H1 (cell line): ENCODE results near the gene MEF2A. TPM values are rescaled to one million over a fixed set of nuclear protein-coding genes. Genes with fewer than 3 reads are reported as not detected.

Experiments
- CTCF ChIA-PET: fragments of 300-600 bp; sonication (Branson Sonifier 250); formaldehyde crosslinking; loops from one replicate; lab custom pipeline; 2021; ENCODE audit not compliant: partially characterized antibody; lab: Charles Lee
- POLR2A ChIA-PET: fragments of 300-600 bp; sonication (Branson Sonifier 250); formaldehyde crosslinking; loops from one replicate; lab custom pipeline; 2021; ENCODE audit warnings: inconsistent platforms; ENCODE audit not compliant: partially characterized antibody; lab: Charles Lee
- DNase-seq, 2 experiments: peaks; one replicate each; pipeline versions ENCODE4 v3.0.0 to v3.0.0-alpha.2; 2010 to 2022; ENCODE audit warnings: low spot score in 2 of 2, low read depth in 1 of 2, mixed read lengths in 1 of 2
- FAIRE-seq: peaks from 2 replicates; lab custom pipeline; 2011; peaks lifted over from hg19 to GRCh38; lab: Jason Lieb, UNC
- H2AFZ ChIP-seq: 2 replicates; pipeline ENCODE4 v1.8.1; 2012; ENCODE audit warnings: low read length, inconsistent platforms
- H2AK5ac ChIP-seq: 2 replicates; pipeline ENCODE4 v1.6.1; 2013; ENCODE audit warnings: low read depth, low read length
- H2BK120ac ChIP-seq: replicated peaks from 2 replicates; pipeline ENCODE3; 2013; ENCODE audit warnings: low read depth, low read length, inconsistent platforms
- H2BK12ac ChIP-seq: 2 replicates; pipeline ENCODE4 v1.6.1; 2013; ENCODE audit warnings: low read depth, low read length
- H2BK15ac ChIP-seq: 2 replicates; pipeline ENCODE4 v1.6.1; 2013; ENCODE audit warnings: low read length
- H2BK20ac ChIP-seq: 2 replicates; pipeline ENCODE4 v1.6.1; 2013; ENCODE audit warnings: low read length
- H2BK5ac ChIP-seq: 2 replicates; pipeline ENCODE4 v1.6.1; 2013; ENCODE audit warnings: low read depth, low read length
- H3K14ac ChIP-seq: 2 replicates; pipeline ENCODE4 v1.6.1; 2013; ENCODE audit warnings: inconsistent platforms; ENCODE audit not compliant: insufficient read length
- H3K18ac ChIP-seq: 2 replicates; pipeline ENCODE4 v1.6.1; 2013; ENCODE audit warnings: low read length; ENCODE audit errors: extremely low read depth
- H3K23ac ChIP-seq: 2 replicates; pipeline ENCODE4 v1.6.1; 2013; ENCODE audit warnings: inconsistent platforms; ENCODE audit not compliant: insufficient read length
- H3K23me2 ChIP-seq: 2 replicates; pipeline ENCODE4 v1.6.1; 2013; ENCODE audit warnings: low read depth, low read length
- H3K27ac ChIP-seq: 2 replicates; pipeline ENCODE4 v1.6.1; 2011; ENCODE audit warnings: low read depth, low read length, inconsistent platforms
- H3K27me3 ChIP-seq, 4 experiments: replicated peaks in 1 of 4; 1 replicate in 1 of 4; 2 replicates in 3 of 4; pipeline versions ENCODE4 v1.6.1 to v1.8.1; 2011 to 2013; ENCODE audit warnings: low read length in 3 of 4, mild to moderate bottlenecking in 3 of 4, inconsistent platforms in 2 of 4, mixed read lengths in 2 of 4, moderate library complexity in 1 of 4; ENCODE audit not compliant: control insufficient read depth in 3 of 4, insufficient read depth in 3 of 4; ENCODE audit errors: extremely low read depth in 1 of 4
- H3K36me3 ChIP-seq, 4 experiments: 2 replicates each; pipeline versions ENCODE4 v1.6.1 to v1.8.1; 2011 to 2013; ENCODE audit warnings: mild to moderate bottlenecking in 4 of 4, low read length in 3 of 4, moderate library complexity in 2 of 4, control low read depth in 1 of 4, inconsistent platforms in 1 of 4; ENCODE audit not compliant: insufficient read depth in 4 of 4, control insufficient read depth in 2 of 4
- H3K4ac ChIP-seq: replicated peaks from 2 replicates; pipeline ENCODE3; 2013; ENCODE audit warnings: low read length, low read depth, mixed read lengths, inconsistent platforms; ENCODE audit not compliant: insufficient read length
- H3K4me1 ChIP-seq, 4 experiments: replicated peaks in 1 of 4; 1 replicate in 1 of 4; 2 replicates in 3 of 4; pipeline versions ENCODE4 v1.6.1 to v1.8.1; 2011 to 2013; ENCODE audit warnings: low read length in 3 of 4, inconsistent platforms in 2 of 4, mixed read lengths in 1 of 4; ENCODE audit not compliant: insufficient read depth in 4 of 4, control insufficient read depth in 3 of 4
- H3K4me2 ChIP-seq, 2 experiments: 2 replicates each; pipeline versions ENCODE4 v1.6.1 to v1.8.1; 2011 to 2013; ENCODE audit warnings: low read depth in 2 of 2, low read length in 2 of 2, control low read depth in 1 of 2, inconsistent platforms in 1 of 2, mild to moderate bottlenecking in 1 of 2; ENCODE audit not compliant: insufficient read depth in 1 of 2
- H3K4me3 ChIP-seq, 4 experiments: fragments of 200-600, 300-600 bp in 1 of 4; sonication (generic), shearing (Covaris generic), sonication (Bioruptor Twin) in 1 of 4; 2 replicates each; pipeline versions ENCODE4 v1.5.1 to v1.8.1; 2011 to 2016; ENCODE audit warnings: low read length in 4 of 4, low read depth in 3 of 4, control low read depth in 2 of 4, inconsistent platforms in 2 of 4, mild to moderate bottlenecking in 2 of 4, mixed read lengths in 1 of 4, moderate library complexity in 1 of 4; ENCODE audit not compliant: insufficient read depth in 2 of 4; ENCODE audit errors: extremely low read depth in 1 of 4
- H3K56ac ChIP-seq: replicated peaks from 2 replicates; pipeline ENCODE3; 2013; ENCODE audit warnings: low read depth, mild to moderate bottlenecking, mixed read lengths, low read length, inconsistent platforms; ENCODE audit not compliant: insufficient read length
- H3K79me1 ChIP-seq: 2 replicates; pipeline ENCODE4 v1.6.1; 2013; ENCODE audit warnings: low read depth, low read length, control low read depth
- H3K79me2 ChIP-seq, 2 experiments: 2 replicates each; pipeline versions ENCODE4 v1.6.1 to v1.8.1; 2012 to 2013; ENCODE audit warnings: low read length in 2 of 2, mild to moderate bottlenecking in 2 of 2, inconsistent platforms in 1 of 2; ENCODE audit not compliant: insufficient read depth in 2 of 2, control insufficient read depth in 1 of 2
- H3K9ac ChIP-seq, 4 experiments: replicated peaks in 1 of 4; 1 replicate in 1 of 4; 2 replicates in 3 of 4; pipeline versions ENCODE4 v1.6.1 to v1.8.1; 2011 to 2013; ENCODE audit warnings: low read depth in 3 of 4, low read length in 3 of 4, control low read depth in 2 of 4, mild to moderate bottlenecking in 2 of 4, moderate library complexity in 2 of 4, inconsistent platforms in 1 of 4; ENCODE audit errors: extremely low read depth in 1 of 4
- H3K9me3 ChIP-seq, 2 experiments: 2 replicates each; pipeline versions ENCODE4 v1.6.1 to v1.8.1; 2012 to 2013; ENCODE audit warnings: mild to moderate bottlenecking in 2 of 2, moderate library complexity in 2 of 2, control low read depth in 1 of 2, inconsistent platforms in 1 of 2, low read depth in 1 of 2, low read length in 1 of 2, mixed read lengths in 1 of 2; ENCODE audit not compliant: insufficient read depth in 2 of 2
- H4K20me1 ChIP-seq, 2 experiments: replicated peaks in 1 of 2; 2 replicates each; pipeline versions ENCODE3 to v1.8.1; 2011 to 2013; ENCODE audit warnings: inconsistent platforms in 2 of 2, low read length in 2 of 2, mild to moderate bottlenecking in 1 of 2; ENCODE audit not compliant: insufficient read depth in 2 of 2, control insufficient read depth in 1 of 2
- H4K5ac ChIP-seq: 2 replicates; pipeline ENCODE4 v1.6.1; 2013; ENCODE audit warnings: low read length, low read depth, mixed read lengths, inconsistent platforms; ENCODE audit not compliant: insufficient read length
- H4K8ac ChIP-seq: 2 replicates; pipeline ENCODE4 v1.8.0; 2013; ENCODE audit warnings: mild to moderate bottlenecking, moderate library complexity, low read length, inconsistent platforms; ENCODE audit not compliant: insufficient read depth; ENCODE audit errors: extremely low read depth
- H4K91ac ChIP-seq: replicated peaks from 2 replicates; pipeline ENCODE3; 2013; ENCODE audit warnings: low read length, mixed read lengths, inconsistent platforms; ENCODE audit not compliant: insufficient read length
- ASH2L ChIP-seq: fragments of 200-600, 300-600 bp; sonication (generic); IDR thresholded peaks from one replicate; pipeline ENCODE4 v1.7.1; 2017; ENCODE audit warnings: low read length
- BACH1 ChIP-seq: IDR thresholded peaks from 2 replicates; pipeline ENCODE4 v1.6.1; 2012; ENCODE audit warnings: low read length, improper control_type of control experiment
- BCL11A ChIP-seq, 2 experiments: IDR thresholded peaks; one replicate each; pipeline ENCODE4 v1.6.1; 2011; ENCODE audit warnings: low read depth in 2 of 2, low read length in 2 of 2, mild to moderate bottlenecking in 2 of 2
- BRCA1 ChIP-seq: IDR thresholded peaks from 2 replicates; pipeline ENCODE4 v1.6.1; 2012; ENCODE audit warnings: low read depth, low read length, improper control_type of control experiment
- CHD1 ChIP-seq: IDR thresholded peaks from 2 replicates; pipeline ENCODE4 v1.6.1; 2012; ENCODE audit warnings: low read depth, low read length, improper control_type of control experiment
- CTCF ChIP-seq, 3 experiments: IDR thresholded peaks; 1 replicate in 2 of 3; 2 replicates in 1 of 3; pipeline versions ENCODE4 v1.5.1 to v1.6.1; 2011; ENCODE audit warnings: low read length in 3 of 3, mild to moderate bottlenecking in 3 of 3, inconsistent platforms in 2 of 3, low read depth in 1 of 3, moderate library complexity in 1 of 3; ENCODE audit not compliant: insufficient read depth in 1 of 3; ENCODE audit errors: control extremely low read depth in 1 of 3
- E2F6 ChIP-seq: IDR thresholded peaks from 2 replicates; pipeline ENCODE4 v1.6.1; 2012; ENCODE audit warnings: inconsistent platforms
- HDAC6 ChIP-seq: IDR thresholded peaks from one replicate; pipeline ENCODE4 v1.7.1; 2012; ENCODE audit warnings: low read depth, mild to moderate bottlenecking, inconsistent platforms, low read length, moderate library complexity
- KDM5A ChIP-seq: fragments of 200-600 bp; IDR thresholded peaks from 2 replicates; pipeline ENCODE4 v1.7.1; 2012; ENCODE audit warnings: mild to moderate bottlenecking, low read length, inconsistent platforms, mixed read lengths
- MAFK ChIP-seq: IDR thresholded peaks from 2 replicates; pipeline ENCODE4 v1.6.1; 2012; ENCODE audit warnings: low read depth, mild to moderate bottlenecking, improper control_type of control experiment, low read length
- POLR2A ChIP-seq, 2 experiments: IDR thresholded peaks; 1 replicate in 1 of 2; 2 replicates in 1 of 2; pipeline ENCODE4 v1.6.1; 2011; ENCODE audit warnings: low read depth in 2 of 2, low read length in 2 of 2, mild to moderate bottlenecking in 2 of 2; ENCODE audit errors: control extremely low read depth in 1 of 2
- RBBP5 ChIP-seq: IDR thresholded peaks from 2 replicates; pipeline ENCODE4 v1.7.1; 2012; ENCODE audit warnings: low read depth, mild to moderate bottlenecking, inconsistent platforms, low read length, moderate library complexity, borderline replicate concordance
- SRF ChIP-seq: IDR thresholded peaks from 2 replicates; pipeline ENCODE4 v1.6.1; 2011; ENCODE audit warnings: mild to moderate bottlenecking, low read depth, low read length, moderate library complexity
- TAF1 ChIP-seq: IDR thresholded peaks from 2 replicates; pipeline ENCODE4 v1.6.1; 2011; ENCODE audit warnings: mild to moderate bottlenecking, low read depth, low read length
- polyA plus RNA-seq, 7 experiments: library from polyadenylated mRNA; depleted of rRNA in 3 of 7; stranded (reverse) in 5 of 7; unstranded in 2 of 7; fragments of >200 nt in 5 of 7; fragments of 200-250 nt in 2 of 7; gene quantifications; 1 replicate in 5 of 7; 2 replicates in 1 of 7; 4 replicates in 1 of 7; pipeline versions ENCODE4 v1.2.1 to v1.2.3, GENCODE V29; 2011 to 2013; ENCODE audit warnings: missing spikeins in 2 of 7, mixed read lengths in 2 of 7
- total RNA-seq: library from RNA; stranded (reverse); fragmentation: NEBNext Ultra II Directional; extraction: Animal tissue kit (Norgen Biotek cat#: 25700); gene quantifications from 2 replicates; pipeline ENCODE4 v1.2.1, GENCODE V29; 2021

MEF2A gene
- total and polyA plus RNA-seq, 2 of the 8 experiments (the other 6 are each of a cell fraction or from before 2014, with no cell fraction given) = 15.6 to 22.5 TPM

- Histone ChIP-seq H3K56ac (no peak overlapping the region), H3K9me3 (peaks cover 3 to 12% of the 10 kb centered on the region in 2 experiments; a peak in 2 of 4 replicates), H4K5ac (no peak overlapping the region), H4K8ac (no peak overlapping the region), H2AK5ac (no peak overlapping the region), H3K27me3 (no peaks in the 10 kb centered on the region), H3K9ac (no peak overlapping the region), H2BK120ac (no peak overlapping the region), H3K36me3 (peaks cover 0 to 7% (median under 1%) of the 10 kb centered on the region in 4 experiments; a peak in 2 of 8 replicates), H4K20me1 (no peaks in the 10 kb centered on the region), H2BK12ac (no peak overlapping the region), H3K18ac (no peak overlapping the region), H3K4ac (no peak overlapping the region), H3K23me2 (no peaks in the 10 kb centered on the region), H3K4me1 (peaks cover 0 to 6% (median 1%) of the 10 kb centered on the region in 4 experiments; a peak in 3 of 7 replicates), H3K79me1 (peaks cover 2% of the 10 kb centered on the region), H2BK20ac (no peak overlapping the region), H2BK5ac (no peak overlapping the region), H3K4me3 (no peak overlapping the region), H3K23ac (no peak overlapping the region), H3K27ac (no peak overlapping the region), H3K4me2 (no peak overlapping the region), H2BK15ac (no peak overlapping the region), H3K79me2 (peaks cover 3 to 97% of the 10 kb centered on the region in 2 experiments; a peak in 3 of 4 replicates), H3K14ac (no peak overlapping the region), H2AFZ (no peak overlapping the region), H4K91ac (no peak overlapping the region)
- CTCF ChIA-PET = no interaction called here
- POLR2A ChIA-PET = no interaction called here
- DNase-seq (no peak), FAIRE-seq (no peak)
- no peak for TF ChIP-seq BCL11A (IDR thresholded peaks at IDR 0.05; ENCODE audit: low read depth in 2 of 2, low read length in 2 of 2)
- no peak for TF ChIP-seq CHD1
- TF ChIP-seq BRCA1 = no peak
- TF ChIP-seq TAF1 = no peak
- no peak for TF ChIP-seq BACH1
- no peak for TF ChIP-seq E2F6
- no peak for TF ChIP-seq ASH2L
- TF ChIP-seq SRF = no peak
- no peak for TF ChIP-seq KDM5A
- TF ChIP-seq POLR2A (IDR thresholded peaks at IDR 0.05; ENCODE audit: control extremely low read depth in 1 of 2, low read depth in 2 of 2, low read length in 2 of 2) = no peak
- no peak for TF ChIP-seq RBBP5
- TF ChIP-seq MAFK = no peak
- no peak for TF ChIP-seq HDAC6
- no peak for TF ChIP-seq CTCF (IDR thresholded peaks at IDR 0.05; ENCODE audit: control extremely low read depth in 1 of 3, insufficient read depth in 1 of 3, low read depth in 1 of 3, low read length in 3 of 3)
Measured at GRCh38 chr15:99621767-99622166, 56.0 kb downstream of the MEF2A start.
